SKM-1 treated with dmso at 0.1 percent for 144 hours (cell line): Measurements from ENCODE around the gene BICD1.

ENCODE experiments used
- DNase-seq: peaks from one replicate; lab custom pipeline; 2025; ENCODE audit not compliant: unreplicated experiment; lab: John Stamatoyannopoulos, UW

Gene BICD1

GRCh38 chr12:32332446-32332845 lies 225.8 kb downstream of the BICD1 start:
- no peak for DNase-seq

GRCh38 chr12:32334371-32334777 lies 227.7 kb downstream of the BICD1 start:
- no peak for DNase-seq

GRCh38 chr12:32336261-32336660 lies 229.6 kb downstream of the BICD1 start:
- DNase-seq = no peak

DNA sequence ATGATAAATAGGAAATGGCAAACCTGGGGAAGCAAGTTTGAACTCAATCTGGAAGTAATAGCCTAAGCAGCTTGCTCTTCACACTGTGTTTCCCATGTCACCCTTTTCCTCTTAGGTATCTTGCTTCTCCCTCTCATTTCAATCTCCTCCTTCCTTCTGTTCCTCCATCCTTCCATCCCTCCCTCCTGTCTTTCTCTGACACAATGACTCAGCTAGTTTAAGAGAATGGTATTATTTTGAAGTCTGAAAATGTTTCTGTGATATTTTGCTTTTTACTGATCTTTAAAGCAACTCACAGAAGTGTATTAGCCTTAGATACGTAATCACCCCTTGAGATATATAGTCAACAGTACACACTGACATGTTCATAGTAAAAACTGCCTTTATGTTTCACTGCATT lies 236.8 kb downstream of the BICD1 start:
- DNase-seq = no peak

GRCh38 chr12:32344047-32344446 lies 237.4 kb downstream of the BICD1 start:
- DNase-seq = no peak

- no peak for DNase-seq
These were observed 246.9 kb downstream of the BICD1 start for GRCh38 chr12:32353540-32353939.

- DNase-seq = no peak
These were observed 251.1 kb downstream of the BICD1 start for GRCh38 chr12:32357601-32358249.

- DNase-seq = no peak
These were observed 254.3 kb downstream of the BICD1 start for GRCh38 chr12:32360956-32361355.

DNA sequence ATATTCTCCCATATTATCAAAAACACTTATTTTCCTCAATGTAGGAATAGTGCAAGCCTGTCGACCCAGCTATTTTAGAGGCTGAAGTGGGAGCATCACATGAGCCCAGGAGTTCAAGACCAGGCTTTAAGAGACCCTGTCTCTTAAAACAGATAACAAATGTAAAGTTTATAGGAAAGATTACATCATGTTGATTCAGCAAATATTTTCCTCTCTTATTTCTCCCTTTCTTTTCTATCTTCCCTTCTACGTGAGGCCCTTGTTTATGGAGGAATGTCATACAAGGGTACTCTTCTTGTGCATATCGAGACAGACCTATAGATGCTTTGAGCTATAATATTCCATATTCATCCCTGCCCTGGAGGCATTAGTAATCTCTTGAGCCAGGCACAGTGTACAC lies 256.2 kb downstream of the BICD1 start:
- no peak for DNase-seq

- DNase-seq = peak; percentile 29
These were observed 258.9 kb downstream of the BICD1 start for GRCh38 chr12:32365473-32366064.

GRCh38 chr12:32366714-32367113 lies 260.1 kb downstream of the BICD1 start:
- no peak for DNase-seq

- DNase-seq = no peak
These were observed 260.7 kb downstream of the BICD1 start for GRCh38 chr12:32367381-32367780.

GRCh38 chr12:32369202-32369601 lies 262.6 kb downstream of the BICD1 start:
- DNase-seq = no peak

GRCh38 chr12:32377344-32378055 lies 270.9 kb downstream of the BICD1 start:
- no peak for DNase-seq

DNA sequence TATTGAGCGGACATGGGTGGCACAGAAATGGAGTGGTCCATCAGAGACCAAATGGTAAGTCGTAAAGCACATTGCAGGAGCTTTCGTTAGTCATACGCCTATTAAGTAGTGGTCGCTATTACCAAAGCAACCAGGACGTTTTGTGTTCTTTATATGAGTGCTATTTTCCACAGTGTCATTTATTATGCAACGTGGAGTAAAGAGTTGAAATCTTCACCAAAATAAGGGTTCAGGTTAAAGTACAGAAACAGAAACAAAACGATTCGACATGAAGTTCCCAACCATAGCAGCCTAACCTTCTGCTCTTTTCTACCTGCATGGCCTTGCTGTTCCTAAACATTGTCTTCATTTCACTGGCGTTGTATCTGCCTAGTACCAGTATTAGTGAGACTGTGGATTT lies 272.6 kb downstream of the BICD1 start:
- DNase-seq = no peak

DNA sequence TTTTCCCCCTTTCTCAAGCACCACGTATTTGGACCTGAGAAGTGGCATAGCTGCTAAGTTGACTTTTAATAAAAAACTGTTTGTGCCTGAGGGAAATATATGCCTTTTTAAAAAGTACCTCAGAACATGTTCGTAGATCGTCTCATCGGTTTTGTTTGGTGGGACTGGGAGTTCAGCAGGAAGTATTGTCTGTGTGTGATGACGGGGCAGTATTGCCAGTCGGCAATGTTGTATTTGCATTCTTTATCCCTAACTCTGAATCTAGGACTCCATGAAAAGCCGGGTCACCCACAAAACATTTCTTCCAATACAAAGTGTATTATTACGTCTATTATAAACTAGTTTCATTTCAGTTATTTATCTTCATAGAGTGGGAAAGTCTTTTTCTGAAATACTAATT lies 273.0 kb downstream of the BICD1 start:
- DNase-seq = no peak

GRCh38 chr12:32382226-32382625 lies 275.6 kb downstream of the BICD1 start:
- DNase-seq = no peak

- no peak for DNase-seq
These were observed 284.0 kb downstream of the BICD1 start for GRCh38 chr12:32390572-32391219.

DNA sequence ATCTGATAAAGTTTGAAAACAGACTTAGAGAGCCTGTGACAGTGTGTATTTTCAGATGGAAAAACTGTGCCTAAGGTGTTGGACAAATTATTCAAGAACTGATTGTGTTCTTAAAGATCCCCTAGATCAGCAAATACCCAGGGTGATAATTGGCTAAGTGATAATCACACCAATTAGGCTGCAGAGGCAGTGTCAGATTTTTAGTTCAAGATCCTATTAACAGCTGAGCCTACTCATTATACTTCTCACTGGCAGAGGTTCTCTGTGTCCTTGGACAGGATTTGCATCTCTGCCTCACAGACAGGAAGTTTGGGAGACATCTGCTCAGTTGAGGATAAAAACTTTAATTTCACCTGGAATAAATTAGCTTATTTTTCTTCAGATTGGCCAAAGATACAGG lies 288.4 kb downstream of the BICD1 start:
- DNase-seq = no peak

DNA sequence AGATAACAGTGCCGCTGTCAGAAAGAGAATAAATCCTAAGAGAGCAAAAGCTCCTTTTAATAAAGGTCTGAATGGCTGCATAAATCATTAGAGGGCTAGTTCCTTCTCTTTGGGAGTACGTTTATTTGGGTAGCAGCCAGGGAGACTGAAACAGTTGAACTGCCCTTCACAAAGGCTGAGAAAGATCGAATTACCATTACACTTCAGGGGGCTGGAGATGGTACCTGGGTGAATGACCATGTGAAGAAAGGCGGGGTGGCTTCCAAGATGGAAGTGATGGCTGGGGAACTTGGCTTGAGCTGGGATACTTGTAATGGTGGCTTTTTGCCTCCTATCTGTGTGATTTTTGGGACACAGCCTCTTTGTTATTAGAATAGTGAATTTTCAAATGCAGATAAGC lies 291.0 kb downstream of the BICD1 start:
- no peak for DNase-seq

DNA sequence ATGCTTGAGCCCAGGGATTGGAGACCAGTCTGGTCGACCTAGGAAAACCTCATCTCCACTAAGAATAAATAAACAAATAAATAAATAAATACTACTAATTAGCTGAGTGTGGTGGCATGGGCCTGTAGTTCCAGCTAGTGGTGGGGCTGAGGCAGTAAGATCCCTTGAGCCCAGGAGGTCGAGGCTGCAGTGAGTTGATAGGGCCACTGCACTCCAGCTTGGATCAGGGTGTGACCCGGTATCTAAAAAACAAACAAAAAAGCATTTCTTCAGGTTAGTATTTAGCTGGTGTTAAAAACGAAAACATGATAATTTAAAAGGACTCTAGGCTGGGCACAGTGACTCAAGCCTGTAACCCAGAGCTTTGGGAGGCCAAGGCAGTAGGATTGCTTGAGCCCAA lies 291.5 kb downstream of the BICD1 start:
- DNase-seq = no peak

GRCh38 chr12:32398816-32399369 lies 292.2 kb downstream of the BICD1 start:
- no peak for DNase-seq
